GM12892 (cell line): ENCODE data around the gene MAGEA8.

Experiments
- POLR2A ChIP-seq: IDR thresholded peaks from 2 replicates; pipeline ENCODE4 v1.6.1; 2011; ENCODE audit warnings: low read depth, low read length, control low read depth
- POLR2AphosphoS5 ChIP-seq: IDR thresholded peaks from 2 replicates; pipeline ENCODE4 v1.6.1; 2011; ENCODE audit warnings: low read depth, low read length, control low read depth
- TAF1 ChIP-seq: IDR thresholded peaks from 2 replicates; pipeline ENCODE4 v1.6.1; 2011; ENCODE audit warnings: low read depth, mild to moderate bottlenecking, control low read depth, low read length, borderline replicate concordance

DNA sequence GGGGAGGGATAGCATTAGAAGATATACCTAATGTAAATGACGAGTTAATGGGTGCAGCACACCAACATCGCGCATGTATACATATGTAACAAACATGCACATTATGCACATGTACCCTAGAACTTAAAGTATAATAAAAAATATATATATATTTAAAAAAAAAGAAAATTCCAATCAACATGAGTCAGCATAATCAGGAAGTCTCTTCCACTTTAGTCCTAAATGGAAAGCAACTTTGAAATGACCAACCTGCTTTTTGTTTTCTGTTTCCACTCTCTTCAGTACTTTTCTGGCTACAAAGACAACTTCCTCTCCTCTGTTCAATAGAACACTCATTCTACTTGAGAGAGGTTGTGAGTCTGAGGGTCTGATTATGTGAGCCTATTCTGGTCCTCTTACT, 13.5 kb upstream of the MAGEA8 start:
- no peak for TF ChIP-seq POLR2A
- no peak for TF ChIP-seq POLR2AphosphoS5
- no peak for TF ChIP-seq TAF1
